ENCODE measurements around the gene RAD51D. TPM values are rescaled to one million over a fixed set of nuclear protein-coding genes. Genes with fewer than 3 reads are reported as not detected.
"Not testable (repeated sequence)": the region's sequence is repeated elsewhere in the genome, so short reads cannot be mapped to it uniquely, and the experiment has no call there.

Gene RAD51D
- total RNA-seq, 1 donor from 2014 or later: 35.2 TPM

DNA sequence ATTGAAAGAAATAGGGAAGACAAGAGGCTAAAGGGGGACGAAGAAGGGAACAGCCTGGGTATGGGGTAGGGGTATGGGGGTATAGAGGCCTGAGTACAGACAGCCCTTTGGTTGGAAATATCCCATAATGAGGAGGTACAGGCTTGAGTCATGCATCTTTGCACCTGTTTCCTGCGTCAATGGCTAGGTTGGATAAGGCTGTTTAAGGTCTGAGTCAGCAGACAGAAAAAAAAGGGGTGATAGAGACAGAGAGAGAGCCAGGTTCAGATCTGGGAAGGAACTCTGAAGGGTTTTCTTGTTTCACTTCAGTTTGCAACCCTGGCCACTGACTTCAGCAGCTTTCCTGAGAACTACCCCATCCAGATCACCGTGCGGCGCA, 10.3 kb upstream of the RAD51D start:
- intact Hi-C loops (cut with micrococcal nuclease): no loop called here
- no peak overlapping the region for H3K4me3 Mint-ChIP-seq
- H3K27me3 Mint-ChIP-seq: no peaks in the 10 kb centered on the region
- no peak overlapping the region for H3K27ac Mint-ChIP-seq
- peaks cover 39% of the 10 kb centered on the region for H3K36me3 Mint-ChIP-seq (ENCODE audit: low read depth)
- DNase-seq: no peak
- H3K4me1 Mint-ChIP-seq: no peaks in the 10 kb centered on the region
- H3K9me3 Mint-ChIP-seq: no peaks in the 10 kb centered on the region

DNA sequence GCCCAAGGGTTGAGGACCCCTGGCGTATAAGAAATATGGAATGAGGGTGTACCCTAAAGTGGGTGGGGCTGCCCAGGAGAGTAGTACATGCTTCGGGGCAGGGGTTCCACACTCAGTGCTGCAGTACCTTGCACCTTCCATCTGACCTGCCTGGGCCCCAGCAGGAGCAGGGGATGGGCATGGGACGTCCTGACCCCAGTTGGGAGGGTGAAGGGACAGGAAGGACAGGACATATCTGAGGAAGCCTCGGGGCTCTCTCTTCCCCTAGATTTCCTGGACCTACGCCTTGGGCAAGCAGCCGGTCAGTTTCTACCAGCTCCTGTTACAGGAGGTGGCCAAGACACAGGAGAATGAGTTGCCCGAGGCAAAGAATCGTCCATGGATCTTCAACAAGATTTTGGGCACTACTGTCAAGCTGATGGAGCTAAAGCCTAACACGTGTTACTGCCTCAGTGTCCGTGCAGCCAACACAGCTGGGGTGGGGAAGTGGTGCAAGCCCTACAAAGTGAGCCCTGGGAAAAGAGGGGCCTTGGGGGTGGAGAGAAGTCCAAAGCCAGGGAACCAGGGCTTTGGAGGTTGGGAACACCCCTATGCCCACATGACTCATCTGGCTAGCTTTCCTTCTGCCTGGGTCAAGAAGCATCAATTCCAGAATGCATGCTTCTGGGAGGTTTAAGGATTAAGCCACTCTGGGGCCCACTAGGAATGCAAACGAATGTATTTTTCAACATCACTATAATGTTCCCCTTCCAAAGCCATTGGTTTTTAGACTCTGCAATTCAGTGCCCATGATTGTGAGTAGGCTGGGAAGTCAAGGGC, 9.7 kb upstream of the RAD51D start:
- no peaks in the 10 kb centered on the region for H3K4me1 Mint-ChIP-seq
- no peaks in the 10 kb centered on the region for H3K9me3 Mint-ChIP-seq
- H3K4me3 Mint-ChIP-seq: no peak overlapping the region
- no peak for DNase-seq
- no peaks in the 10 kb centered on the region for H3K27me3 Mint-ChIP-seq
- peaks cover 35% of the 10 kb centered on the region for H3K36me3 Mint-ChIP-seq (ENCODE audit: low read depth)
- intact Hi-C loops (cut with micrococcal nuclease): no loop called here
- H3K27ac Mint-ChIP-seq: no peak overlapping the region

GRCh38 chr17:35127751-35128514, 8.3 kb upstream of the RAD51D start:
- intact Hi-C loops (cut with micrococcal nuclease): no loop called here
- no peak for DNase-seq
- Mint-ChIP-seq H3K36me3 (ENCODE audit: low read depth) (peaks cover 21% of the 10 kb centered on the region), H3K9me3 (no peaks in the 10 kb centered on the region), H3K4me3 (no peak overlapping the region), H3K4me1 (no peaks in the 10 kb centered on the region), H3K27ac (no peak overlapping the region), H3K27me3 (no peaks in the 10 kb centered on the region)

DNA sequence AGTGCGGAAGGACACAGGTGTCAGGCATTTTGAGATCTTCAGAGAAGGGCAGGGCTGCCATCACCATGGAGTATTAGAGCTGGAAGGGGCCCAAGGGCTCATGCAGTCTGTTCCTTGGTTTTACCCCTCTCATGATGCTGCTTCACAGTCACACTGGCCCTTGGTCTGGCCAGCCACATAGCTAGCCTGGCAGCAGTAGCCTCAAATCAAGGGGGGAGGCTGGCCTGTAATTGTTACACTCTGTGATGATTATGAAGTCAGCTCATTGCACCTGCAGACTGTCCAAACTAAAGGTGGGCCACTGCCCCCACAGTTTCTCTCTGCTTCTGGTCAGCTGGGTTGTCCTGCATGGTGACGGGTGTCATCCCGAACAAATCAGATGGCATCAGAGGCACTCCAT, 1.7 kb upstream of the RAD51D start, which contains the start of gene FNDC8:
FNDC8 (plus strand) TSS at position 301 of the 400 bp plus-strand sequence; CDS start at position 380, 79 bp downstream.
- H3K9me3 Mint-ChIP-seq: no peaks in the 10 kb centered on the region
- no peaks in the 10 kb centered on the region for H3K27me3 Mint-ChIP-seq
- peaks cover 11% of the 10 kb centered on the region for H3K36me3 Mint-ChIP-seq (ENCODE audit: low read depth)
- no peak within 1 kb of the TSS for H3K4me3 Mint-ChIP-seq
- intact Hi-C loops (cut with micrococcal nuclease): no loop called here
- H3K4me1 Mint-ChIP-seq: peaks cover 28% of the 10 kb centered on the region
- no peak for DNase-seq
- no peak within 1 kb of the TSS for H3K27ac Mint-ChIP-seq

- peak overlapping the region; percentile 67 for H3K27ac Mint-ChIP-seq
These were observed 1.7 kb downstream of the RAD51D start for GRCh38 chr17:35117984-35118383.

GRCh38 chr17:35116845-35117244, 2.8 kb downstream of the RAD51D start:
- Mint-ChIP-seq H3K4me3 (no peak overlapping the region), H3K4me1 (peaks cover 41% of the 10 kb centered on the region), H3K36me3 (ENCODE audit: low read depth) (peaks cover 28% of the 10 kb centered on the region), H3K27me3 (no peaks in the 10 kb centered on the region), H3K9me3 (no peaks in the 10 kb centered on the region), H3K27ac (peak overlapping the region; percentile 64)
- intact Hi-C loops (cut with micrococcal nuclease): loop anchor here (5.0 kb wide), 1 partner anchor 575 kb away; no protein-coding TSS in a partner anchor
- no peak for DNase-seq

More at GRCh38 chr17:35117984-35118383, 1.7 kb downstream of the RAD51D start:
- H3K9me3 Mint-ChIP-seq: no peaks in the 10 kb centered on the region
- peak overlapping the region; percentile 94 for H3K4me3 Mint-ChIP-seq
- peak; percentile 78 for DNase-seq
- peaks cover 24% of the 10 kb centered on the region for H3K36me3 Mint-ChIP-seq (ENCODE audit: low read depth)
- H3K4me1 Mint-ChIP-seq: peaks cover 38% of the 10 kb centered on the region
- H3K27me3 Mint-ChIP-seq: no peaks in the 10 kb centered on the region
- intact Hi-C loops (cut with micrococcal nuclease): loop anchor here (2.0 to 5.0 kb wide), 2 partner anchors 576 to 697 kb away; no protein-coding TSS in a partner anchor

- H3K27me3 Mint-ChIP-seq; DNase-seq; H3K4me3 Mint-ChIP-seq; intact Hi-C loops (cut with micrococcal nuclease); H3K9me3 Mint-ChIP-seq; H3K27ac Mint-ChIP-seq: not testable (repeated sequence)
- peaks cover 28% of the 10 kb centered on the region for H3K36me3 Mint-ChIP-seq (ENCODE audit: low read depth)
- H3K4me1 Mint-ChIP-seq: peaks cover 11% of the 10 kb centered on the region
These were observed 8.9 kb downstream of the RAD51D start for GRCh38 chr17:35110791-35111190.

GRCh38 chr17:35104844-35105450, 14.7 kb downstream of the RAD51D start:
- Mint-ChIP-seq H3K36me3 (ENCODE audit: low read depth) (peaks cover 43% of the 10 kb centered on the region), H3K27me3 (no peaks in the 10 kb centered on the region), H3K4me1 (peaks cover 4% of the 10 kb centered on the region), H3K4me3 (no peak overlapping the region), H3K27ac (no peak overlapping the region), H3K9me3 (no peaks in the 10 kb centered on the region)
- no peak for DNase-seq
- intact Hi-C loops (cut with micrococcal nuclease): no loop called here

DNA sequence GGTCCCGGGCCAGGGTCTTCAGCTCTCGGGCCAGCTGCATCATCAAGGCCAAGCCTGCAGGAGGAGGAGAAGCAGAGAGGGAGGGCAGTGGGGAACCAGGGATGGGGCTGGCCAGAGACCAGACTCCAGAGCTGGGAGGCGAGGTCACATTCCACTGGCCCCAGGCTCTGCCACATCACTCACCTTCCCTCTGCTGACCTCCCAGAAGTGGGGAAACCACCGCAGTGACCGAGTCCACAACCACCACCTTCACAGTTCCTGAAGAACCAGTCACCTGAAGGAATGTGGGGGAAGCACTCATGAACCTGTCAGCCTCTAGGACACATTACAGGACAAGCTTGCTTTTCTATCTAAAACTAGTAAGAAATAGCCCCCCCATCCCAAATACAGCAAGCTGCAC, 16.4 kb downstream of the RAD51D start:
- peaks cover 51% of the 10 kb centered on the region for H3K36me3 Mint-ChIP-seq (ENCODE audit: low read depth)
- H3K9me3 Mint-ChIP-seq: no peaks in the 10 kb centered on the region
- DNase-seq: no peak
- H3K4me1 Mint-ChIP-seq: peaks cover 2% of the 10 kb centered on the region
- intact Hi-C loops (cut with micrococcal nuclease): no loop called here
- no peak overlapping the region for H3K4me3 Mint-ChIP-seq
- H3K27ac Mint-ChIP-seq: no peak overlapping the region
- no peaks in the 10 kb centered on the region for H3K27me3 Mint-ChIP-seq

- no peaks in the 10 kb centered on the region for H3K27me3 Mint-ChIP-seq
- no peaks in the 10 kb centered on the region for H3K9me3 Mint-ChIP-seq
- peaks cover 51% of the 10 kb centered on the region for H3K36me3 Mint-ChIP-seq (ENCODE audit: low read depth)
- H3K4me3 Mint-ChIP-seq: no peak overlapping the region
- peaks cover 4% of the 10 kb centered on the region for H3K4me1 Mint-ChIP-seq
- intact Hi-C loops (cut with micrococcal nuclease): no loop called here
- no peak for DNase-seq
- no peak overlapping the region for H3K27ac Mint-ChIP-seq
These were observed 17.9 kb downstream of the RAD51D start for GRCh38 chr17:35101725-35102124.

GRCh38 chr17:35101036-35101435, 18.6 kb downstream of the RAD51D start:
- Mint-ChIP-seq H3K36me3 (ENCODE audit: low read depth) (peaks cover 44% of the 10 kb centered on the region), H3K4me1 (peaks cover 4% of the 10 kb centered on the region), H3K9me3 (no peaks in the 10 kb centered on the region), H3K4me3 (no peak overlapping the region), H3K27ac (no peak overlapping the region), H3K27me3 (no peaks in the 10 kb centered on the region)
- intact Hi-C loops (cut with micrococcal nuclease): no loop called here
- no peak for DNase-seq

GRCh38 chr17:35099908-35100307, 19.8 kb downstream of the RAD51D start:
- intact Hi-C loops (cut with micrococcal nuclease): no loop called here
- no peaks in the 10 kb centered on the region for H3K27me3 Mint-ChIP-seq
- H3K36me3 Mint-ChIP-seq (ENCODE audit: low read depth): peaks cover 36% of the 10 kb centered on the region
- no peaks in the 10 kb centered on the region for H3K9me3 Mint-ChIP-seq
- no peak for DNase-seq
- H3K27ac Mint-ChIP-seq: no peak overlapping the region
- peaks cover 6% of the 10 kb centered on the region for H3K4me1 Mint-ChIP-seq
- H3K4me3 Mint-ChIP-seq: no peak overlapping the region

DNA sequence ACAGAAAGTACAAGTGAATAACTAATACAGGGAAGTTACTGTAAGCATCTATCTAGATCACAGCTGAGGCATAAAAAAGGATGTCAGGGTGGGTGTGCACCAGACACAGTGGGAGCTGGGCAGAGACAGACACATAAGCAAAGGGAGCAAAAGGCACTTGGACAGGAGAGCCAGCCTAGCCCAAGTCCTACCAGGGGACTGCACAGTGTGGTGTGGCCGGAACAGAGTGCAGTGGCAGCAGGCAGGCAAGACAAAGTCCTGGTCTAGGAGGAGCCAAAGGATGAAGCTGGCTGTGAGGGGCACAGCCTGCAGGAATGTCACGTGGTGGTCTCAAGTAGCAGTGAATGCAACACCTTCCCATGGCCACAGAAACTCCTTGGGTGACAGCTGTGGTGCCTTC, 21.9 kb downstream of the RAD51D start:
- Mint-ChIP-seq H3K27me3 (no peaks in the 10 kb centered on the region), H3K9me3 (no peaks in the 10 kb centered on the region), H3K27ac (no peak overlapping the region), H3K4me3 (no peak overlapping the region), H3K4me1 (peaks cover 7% of the 10 kb centered on the region), H3K36me3 (ENCODE audit: low read depth) (peaks cover 26% of the 10 kb centered on the region)
- no peak for DNase-seq
- intact Hi-C loops (cut with micrococcal nuclease): no loop called here

DNA sequence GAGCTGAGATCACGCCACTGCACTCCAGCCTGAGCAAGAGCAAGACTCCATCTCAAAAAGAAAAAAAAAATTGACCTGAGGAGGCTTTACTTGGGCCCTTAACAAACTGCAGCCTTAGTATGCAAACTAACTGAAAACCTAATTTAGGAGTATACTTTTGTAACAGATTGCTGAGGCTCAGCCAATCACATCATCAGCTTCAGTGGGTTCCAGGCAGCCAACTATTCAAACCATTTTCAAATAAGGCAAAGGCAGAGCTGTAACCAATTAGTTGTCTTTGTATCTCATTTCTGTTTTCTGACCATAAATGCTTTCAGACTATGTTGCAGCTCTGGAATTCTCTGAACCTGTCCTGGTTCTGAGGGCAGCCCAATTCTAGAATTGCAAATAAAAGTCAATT, 23.9 kb downstream of the RAD51D start:
- DNase-seq: no peak
- intact Hi-C loops (cut with micrococcal nuclease): no loop called here
- peaks cover 17% of the 10 kb centered on the region for H3K36me3 Mint-ChIP-seq (ENCODE audit: low read depth)
- no peak overlapping the region for H3K27ac Mint-ChIP-seq
- peaks cover 9% of the 10 kb centered on the region for H3K4me1 Mint-ChIP-seq
- no peaks in the 10 kb centered on the region for H3K9me3 Mint-ChIP-seq
- no peaks in the 10 kb centered on the region for H3K27me3 Mint-ChIP-seq
- H3K4me3 Mint-ChIP-seq: no peak overlapping the region

Measured in activated CD4-positive, alpha-beta T cell treated with anti-CD3 and anti-CD28 coated beads, Interleukin-2, amount 10 ng/mL, durations not matched to agents 24 days and 14 days (primary cell).